NT2/D1 (cell line): ENCODE measurements around the gene BACE1-AS.
"Not testable (repeated sequence)": the region's sequence is repeated elsewhere in the genome, so short reads cannot be mapped to it uniquely, and the experiment has no call there.

Source experiments
- DNase-seq: peaks from one replicate; pipeline ENCODE4 v3.0.0-alpha.2; 2011; ENCODE audit warnings: low read depth, low spot score
- H3K27me3 ChIP-seq: 2 replicates; pipeline ENCODE4 v1.6.0; 2011; ENCODE audit warnings: mild to moderate bottlenecking; ENCODE audit not compliant: insufficient read length, insufficient read depth
- H3K36me3 ChIP-seq: 2 replicates; pipeline ENCODE4 v1.6.1; 2011; ENCODE audit warnings: mild to moderate bottlenecking, low read length, mixed read lengths; ENCODE audit not compliant: insufficient read depth, insufficient read length
- H3K4me1 ChIP-seq: 2 replicates; pipeline ENCODE4 v1.5.1; 2011; ENCODE audit not compliant: insufficient read depth, insufficient read length
- H3K4me3 ChIP-seq: 2 replicates; pipeline ENCODE4 v1.5.1; 2011; ENCODE audit warnings: low read depth; ENCODE audit not compliant: insufficient read length
- H3K9ac ChIP-seq: 2 replicates; pipeline ENCODE4 v1.6.0; 2011; ENCODE audit warnings: low read depth; ENCODE audit not compliant: insufficient read length
- H3K9me3 ChIP-seq: 2 replicates; pipeline ENCODE4 v1.5.1; 2011; ENCODE audit warnings: mild to moderate bottlenecking, low read length; ENCODE audit not compliant: insufficient read depth
- SUZ12 ChIP-seq: IDR thresholded peaks from 2 replicates; pipeline ENCODE4 v1.6.1; 2011; ENCODE audit not compliant: insufficient read length, insufficient read depth; ENCODE audit errors: extremely low read depth
- YY1 ChIP-seq: IDR thresholded peaks from 2 replicates; pipeline ENCODE4 v1.6.1; 2011; ENCODE audit not compliant: insufficient read length, insufficient read depth
- ZNF274 ChIP-seq: IDR thresholded peaks from 2 replicates; pipeline ENCODE4 v1.6.1; 2011; ENCODE audit warnings: mild to moderate bottlenecking, low read depth, low read length

Gene BACE1-AS

DNA sequence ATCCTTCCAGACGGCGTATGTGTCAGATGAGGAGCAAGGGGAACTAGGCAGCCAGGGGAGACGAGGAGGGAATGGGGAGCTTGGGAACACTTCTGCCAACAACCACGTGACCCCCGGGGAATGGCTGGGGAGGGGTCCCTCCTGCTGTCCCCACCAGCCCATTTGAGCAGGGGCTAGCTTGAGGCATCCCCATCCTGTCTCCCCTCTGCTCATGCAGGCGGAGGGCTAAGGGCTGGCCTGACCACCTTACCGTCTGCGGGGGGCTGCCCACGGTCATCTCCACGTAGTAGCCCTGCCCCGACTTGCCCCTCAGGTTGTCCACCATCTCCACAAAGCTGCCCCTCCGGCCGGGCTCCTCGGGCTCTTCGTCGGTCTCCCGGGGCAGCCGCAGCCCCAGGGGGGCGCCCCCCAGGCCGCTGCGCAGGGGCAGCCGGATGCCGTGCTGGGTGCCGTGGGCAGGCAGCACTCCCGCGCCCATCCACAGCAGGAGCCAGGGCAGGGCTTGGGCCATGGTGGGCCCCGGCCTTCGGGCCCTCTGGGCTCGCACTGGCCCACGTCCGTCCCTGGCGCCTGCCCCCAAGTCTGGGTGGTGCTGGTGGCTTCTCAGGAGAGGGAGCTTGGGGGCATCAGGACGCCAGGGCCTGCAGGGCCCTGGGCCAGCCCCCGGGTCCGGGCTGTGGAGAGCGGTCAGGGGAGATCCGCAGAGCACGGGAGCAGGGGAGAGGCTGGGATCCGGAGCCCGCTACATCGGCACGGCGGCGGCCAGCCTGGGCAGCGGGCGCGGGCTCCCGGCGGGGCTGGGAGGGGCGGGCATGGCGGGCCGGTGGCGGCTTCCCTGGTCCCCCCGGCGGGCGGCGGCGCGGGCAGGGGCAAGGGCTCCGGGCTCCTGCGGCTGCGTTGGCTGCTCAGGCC is 24.4 kb downstream of the BACE1-AS start:
- TF ChIP-seq ZNF274 (no peak), SUZ12 (no peak), YY1 (no peak)
- Histone ChIP-seq H3K9me3 (no peaks in the 10 kb centered on the region), H3K4me3 (peak overlapping the region; percentile 58), H3K9ac (peak overlapping the region; percentile 82), H3K4me1 (peaks cover 6% of the 10 kb centered on the region), H3K27me3 (no peaks in the 10 kb centered on the region), H3K36me3 (no peaks in the 10 kb centered on the region)
- DNase-seq, result no peak

DNA sequence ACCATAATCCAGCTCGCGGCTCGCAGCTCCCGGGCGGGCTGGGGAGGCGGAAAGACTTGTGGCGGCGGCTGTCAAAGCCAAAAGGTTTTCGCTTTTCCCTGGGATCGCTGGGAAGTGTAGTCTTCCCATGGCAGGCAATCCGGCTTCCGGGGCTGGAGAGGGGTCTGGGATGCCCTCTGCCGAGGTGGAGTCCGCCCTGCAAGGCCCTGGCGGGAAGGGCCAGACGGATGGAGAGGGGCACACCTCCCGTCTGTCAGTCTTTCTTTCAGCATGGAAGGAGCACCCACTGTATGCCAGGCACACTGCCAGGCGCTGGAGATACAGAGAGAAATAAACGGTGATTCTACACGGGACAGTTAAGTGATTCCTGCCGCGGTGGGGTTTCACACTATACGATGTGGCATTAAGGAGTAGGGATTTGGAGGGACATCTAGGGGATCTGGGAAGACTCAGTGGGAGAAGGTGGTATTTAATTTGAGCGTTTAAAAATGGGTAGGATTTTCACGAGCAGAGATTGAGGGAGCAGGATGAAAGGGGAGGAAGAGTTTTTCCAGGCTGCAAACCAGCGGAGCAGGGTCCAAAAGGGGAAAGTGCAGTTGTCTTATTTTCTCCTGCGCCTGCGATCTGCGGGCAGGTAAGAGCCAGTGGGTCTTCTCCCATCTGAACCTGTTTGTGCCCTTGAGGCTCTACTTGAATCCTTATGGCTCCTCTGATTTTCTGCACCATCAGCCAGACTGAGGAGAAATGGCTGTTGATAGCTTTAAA is 25.2 kb downstream of the BACE1-AS start, which contains the start of gene BACE1:
Gene BACE1 (minus strand): TSS at position 60 of the 765 bp plus-strand sequence. CDS start 461 bp downstream, outside the sequence.
- no peak for TF ChIP-seq ZNF274
- TF ChIP-seq YY1, result no peak
- no peak for TF ChIP-seq SUZ12
- Histone ChIP-seq H3K27me3 (no peaks in the 10 kb centered on the region), H3K9me3 (no peaks in the 10 kb centered on the region), H3K36me3 (no peaks in the 10 kb centered on the region), H3K4me1 (peaks cover 6% of the 10 kb centered on the region), H3K9ac (peak within 1 kb of the TSS; percentile 82), H3K4me3 (peak within 1 kb of the TSS; percentile 58)
- DNase-seq, result peak; percentile 89

DNA sequence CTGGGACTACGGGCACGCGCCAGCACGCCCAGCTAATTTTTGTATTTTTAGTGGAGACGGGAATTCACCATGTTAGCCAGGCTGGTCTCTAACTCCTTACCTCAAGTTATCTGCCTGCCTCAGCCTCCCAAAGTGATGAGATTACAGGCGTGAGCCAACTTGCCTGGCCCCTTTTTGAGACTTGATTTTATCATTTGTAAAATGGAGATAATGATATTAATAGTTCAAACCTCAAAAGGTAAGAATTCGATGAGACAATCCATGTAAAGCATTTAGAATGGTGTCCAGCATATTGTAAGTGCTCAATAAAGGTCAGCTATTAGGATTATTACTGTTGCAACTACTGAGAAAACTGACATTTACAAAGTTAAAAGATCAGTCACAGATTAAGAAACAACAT is 27.6 kb downstream of the BACE1-AS start:
- no peaks in the 10 kb centered on the region for H3K27me3 ChIP-seq
- DNase-seq, result no peak
- H3K4me1 ChIP-seq, result peaks cover 6% of the 10 kb centered on the region
- TF ChIP-seq ZNF274 (no peak), SUZ12 (no peak), YY1 (no peak)
- no peaks in the 10 kb centered on the region for H3K9me3 ChIP-seq
- H3K9ac ChIP-seq, result no peak overlapping the region
- H3K4me3 ChIP-seq, result no peak overlapping the region
- no peaks in the 10 kb centered on the region for H3K36me3 ChIP-seq

DNA sequence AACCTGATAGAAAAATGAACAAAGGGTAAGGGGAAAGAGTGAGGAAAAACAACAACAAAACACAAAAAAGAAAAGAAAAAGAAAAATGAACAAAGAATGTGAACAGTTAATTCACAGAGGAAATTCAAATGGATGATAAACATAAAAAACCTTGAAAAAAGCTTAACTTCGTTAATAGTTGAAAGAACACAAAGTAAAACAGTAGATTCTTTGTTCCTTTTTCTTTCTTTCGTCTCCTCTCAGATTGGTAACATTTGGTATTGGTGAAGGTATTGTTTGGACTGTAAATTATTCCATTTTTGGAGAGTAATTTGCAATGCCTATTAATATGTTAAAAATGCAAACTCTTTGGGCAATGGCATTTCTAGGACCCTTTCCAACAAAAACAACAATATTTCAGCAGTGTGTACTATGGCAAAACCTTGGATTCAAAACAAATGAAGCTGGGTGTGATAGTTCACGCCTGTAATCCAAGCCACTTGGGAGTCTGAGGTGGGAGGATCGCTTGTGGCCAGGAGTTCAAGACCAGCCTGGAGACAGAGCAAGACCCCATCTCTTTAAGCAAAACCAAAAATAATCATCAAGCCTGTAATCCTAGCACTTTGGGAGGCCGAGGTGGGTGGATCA is 28.2 kb downstream of the BACE1-AS start:
- Histone ChIP-seq H3K9ac (no peak overlapping the region), H3K4me3 (no peak overlapping the region), H3K27me3 (no peaks in the 10 kb centered on the region), H3K9me3 (no peaks in the 10 kb centered on the region), H3K36me3 (no peaks in the 10 kb centered on the region), H3K4me1 (peaks cover 2% of the 10 kb centered on the region)
- DNase-seq, result no peak
- TF ChIP-seq YY1, result no peak

DNA sequence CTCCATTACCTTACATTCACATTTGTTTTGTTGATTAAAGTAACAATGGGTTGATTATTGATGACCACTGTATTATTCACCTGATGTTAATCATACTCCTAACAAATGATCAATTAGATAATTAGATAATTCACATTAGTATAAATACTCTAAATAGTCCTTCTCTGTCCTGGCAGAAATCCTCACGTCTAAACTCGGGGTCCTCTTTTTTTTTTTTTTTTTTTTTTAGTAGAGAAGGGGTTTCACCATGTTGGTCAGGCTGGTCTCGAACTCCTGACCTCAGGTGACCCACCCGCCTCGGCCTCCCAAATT is 36.1 kb downstream of the BACE1-AS start:
- not testable (repeated sequence) for H3K4me1 ChIP-seq, H3K27me3 ChIP-seq, H3K9ac ChIP-seq, H3K4me3 ChIP-seq, DNase-seq, H3K36me3 ChIP-seq, H3K9me3 ChIP-seq

DNA sequence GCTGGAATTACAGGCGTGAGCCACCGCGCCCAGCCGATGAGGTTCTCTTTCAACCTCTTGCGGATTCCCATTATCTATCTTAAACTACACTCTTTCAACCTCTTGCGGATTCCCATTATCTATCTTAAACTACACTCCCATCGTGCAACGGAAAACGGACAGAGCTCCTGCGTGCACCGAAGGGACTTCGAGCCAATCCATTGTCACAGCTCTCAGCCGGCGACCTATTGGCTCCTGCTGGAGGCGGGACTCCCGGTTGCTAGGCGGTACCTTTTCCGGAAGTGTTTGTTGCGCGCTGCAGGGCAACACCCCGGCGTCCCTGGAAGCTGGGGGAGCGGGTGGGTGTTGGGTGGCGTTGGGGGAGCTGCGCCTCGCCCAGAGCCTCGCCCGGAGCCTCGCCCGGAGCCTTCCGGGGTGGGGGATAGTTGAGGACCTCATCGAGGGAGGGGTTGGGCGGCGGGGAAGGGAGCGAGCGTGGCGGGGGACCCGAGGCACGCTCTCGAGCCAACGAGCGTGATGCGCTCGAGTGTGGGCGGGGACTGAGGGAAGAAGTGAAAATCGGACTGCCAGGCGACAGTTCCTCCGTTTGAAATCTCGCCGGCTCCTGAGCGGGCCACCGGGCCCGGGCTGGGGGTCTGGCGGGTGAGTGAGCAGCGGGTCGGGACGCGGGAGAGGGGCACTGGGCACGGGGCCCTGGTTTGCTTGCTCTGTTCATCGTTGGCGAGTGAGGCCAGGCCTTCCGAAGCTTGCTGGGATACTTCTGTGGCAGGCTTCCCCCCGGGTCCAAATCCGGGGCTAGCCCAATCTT is 36.6 kb downstream of the BACE1-AS start, which contains the start of gene CEP164:
Gene CEP164 (plus strand): TSS at position 288 of the 808 bp plus-strand sequence. CDS start 10,733 bp downstream, outside the sequence.
- DNase-seq, result peak; percentile 93
- H3K4me1 ChIP-seq, result peaks cover 2% of the 10 kb centered on the region
- peaks cover 3% of the 10 kb centered on the region for H3K36me3 ChIP-seq
- H3K4me3 ChIP-seq, result peak within 1 kb of the TSS; percentile 72
- H3K9me3 ChIP-seq, result no peaks in the 10 kb centered on the region
- no peak for TF ChIP-seq SUZ12
- peak within 1 kb of the TSS; percentile 81 for H3K9ac ChIP-seq
- H3K27me3 ChIP-seq, result no peaks in the 10 kb centered on the region
